GM20000 (cell line): ENCODE results near the gene ZFAND2A.

Experiments used
- DNase-seq: peaks from one replicate; pipeline ENCODE4 v3.0.0; 2012; ENCODE audit warnings: low spot score
- TF ChIP-seq, protein P1 (sequence below): IDR thresholded peaks from 2 replicates; pipeline ENCODE4 v1.5.1; 2012; ENCODE audit warnings: mild to moderate bottlenecking, control low read depth; ENCODE audit errors: extremely low read depth, missing control alignments

The ZFAND2A gene

DNA sequence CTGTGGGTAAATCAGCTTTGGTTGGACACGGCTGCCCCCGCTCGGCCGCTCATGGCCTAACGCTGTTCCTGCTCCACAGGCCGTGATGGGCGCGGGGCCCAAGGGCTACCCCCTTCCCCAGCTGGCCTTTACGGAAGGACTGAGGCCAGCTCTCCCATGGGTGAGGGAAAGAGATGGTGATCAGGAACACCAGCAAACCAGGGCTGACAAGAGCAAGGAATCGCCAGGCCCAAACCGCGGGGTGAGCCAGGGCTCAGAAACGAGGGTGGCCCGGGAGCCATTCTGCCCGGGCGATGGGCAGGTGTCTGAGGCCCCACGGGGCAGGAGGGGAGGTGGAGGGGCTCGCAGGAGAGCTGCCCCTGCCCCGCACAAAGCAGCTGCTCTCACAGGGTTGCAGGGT, 45.5 kb downstream of the ZFAND2A start:
- DNase-seq: no peak
- TF ChIP-seq, protein P1, sequence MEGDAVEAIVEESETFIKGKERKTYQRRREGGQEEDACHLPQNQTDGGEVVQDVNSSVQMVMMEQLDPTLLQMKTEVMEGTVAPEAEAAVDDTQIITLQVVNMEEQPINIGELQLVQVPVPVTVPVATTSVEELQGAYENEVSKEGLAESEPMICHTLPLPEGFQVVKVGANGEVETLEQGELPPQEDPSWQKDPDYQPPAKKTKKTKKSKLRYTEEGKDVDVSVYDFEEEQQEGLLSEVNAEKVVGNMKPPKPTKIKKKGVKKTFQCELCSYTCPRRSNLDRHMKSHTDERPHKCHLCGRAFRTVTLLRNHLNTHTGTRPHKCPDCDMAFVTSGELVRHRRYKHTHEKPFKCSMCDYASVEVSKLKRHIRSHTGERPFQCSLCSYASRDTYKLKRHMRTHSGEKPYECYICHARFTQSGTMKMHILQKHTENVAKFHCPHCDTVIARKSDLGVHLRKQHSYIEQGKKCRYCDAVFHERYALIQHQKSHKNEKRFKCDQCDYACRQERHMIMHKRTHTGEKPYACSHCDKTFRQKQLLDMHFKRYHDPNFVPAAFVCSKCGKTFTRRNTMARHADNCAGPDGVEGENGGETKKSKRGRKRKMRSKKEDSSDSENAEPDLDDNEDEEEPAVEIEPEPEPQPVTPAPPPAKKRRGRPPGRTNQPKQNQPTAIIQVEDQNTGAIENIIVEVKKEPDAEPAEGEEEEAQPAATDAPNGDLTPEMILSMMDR: no peak

DNA sequence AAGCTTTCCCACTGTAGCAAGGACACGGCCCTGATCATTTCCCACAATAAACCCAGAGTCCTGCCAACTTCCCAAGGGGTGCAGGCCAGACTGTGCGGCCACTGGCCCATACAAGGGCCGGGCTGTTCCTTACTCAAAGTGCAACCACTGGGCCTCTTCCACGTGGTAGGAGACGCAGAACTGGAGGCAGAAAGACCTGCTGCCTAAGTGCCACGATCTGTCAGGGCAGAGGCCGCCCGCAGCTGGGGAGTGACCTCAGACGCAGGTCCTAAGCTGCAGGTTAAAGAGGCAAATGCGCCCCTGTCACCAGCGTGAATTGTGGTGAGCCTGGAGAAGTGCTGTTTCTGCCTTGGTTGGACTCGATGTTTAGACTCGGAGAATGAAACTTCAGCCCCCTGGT, 45.9 kb downstream of the ZFAND2A start:
- TF ChIP-seq, protein P1: no peak
- DNase-seq: no peak

DNA sequence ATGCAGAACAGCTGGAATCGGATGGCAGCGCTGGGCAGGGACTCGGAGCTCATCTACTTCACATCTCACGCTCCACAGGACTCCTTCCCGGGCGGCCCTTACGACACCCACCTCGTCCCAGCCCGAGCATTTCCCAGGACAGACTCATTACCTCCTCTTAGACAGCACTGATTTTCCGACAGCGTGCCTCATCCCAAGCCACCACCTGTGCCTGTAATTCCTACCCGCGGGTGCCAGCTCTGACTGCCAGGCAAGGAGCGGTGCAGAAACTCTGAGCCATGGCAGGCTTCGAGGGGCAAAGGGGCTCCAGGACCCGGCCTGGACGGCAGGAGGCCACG, 46.5 kb downstream of the ZFAND2A start:
- TF ChIP-seq, protein P1: no peak

DNA sequence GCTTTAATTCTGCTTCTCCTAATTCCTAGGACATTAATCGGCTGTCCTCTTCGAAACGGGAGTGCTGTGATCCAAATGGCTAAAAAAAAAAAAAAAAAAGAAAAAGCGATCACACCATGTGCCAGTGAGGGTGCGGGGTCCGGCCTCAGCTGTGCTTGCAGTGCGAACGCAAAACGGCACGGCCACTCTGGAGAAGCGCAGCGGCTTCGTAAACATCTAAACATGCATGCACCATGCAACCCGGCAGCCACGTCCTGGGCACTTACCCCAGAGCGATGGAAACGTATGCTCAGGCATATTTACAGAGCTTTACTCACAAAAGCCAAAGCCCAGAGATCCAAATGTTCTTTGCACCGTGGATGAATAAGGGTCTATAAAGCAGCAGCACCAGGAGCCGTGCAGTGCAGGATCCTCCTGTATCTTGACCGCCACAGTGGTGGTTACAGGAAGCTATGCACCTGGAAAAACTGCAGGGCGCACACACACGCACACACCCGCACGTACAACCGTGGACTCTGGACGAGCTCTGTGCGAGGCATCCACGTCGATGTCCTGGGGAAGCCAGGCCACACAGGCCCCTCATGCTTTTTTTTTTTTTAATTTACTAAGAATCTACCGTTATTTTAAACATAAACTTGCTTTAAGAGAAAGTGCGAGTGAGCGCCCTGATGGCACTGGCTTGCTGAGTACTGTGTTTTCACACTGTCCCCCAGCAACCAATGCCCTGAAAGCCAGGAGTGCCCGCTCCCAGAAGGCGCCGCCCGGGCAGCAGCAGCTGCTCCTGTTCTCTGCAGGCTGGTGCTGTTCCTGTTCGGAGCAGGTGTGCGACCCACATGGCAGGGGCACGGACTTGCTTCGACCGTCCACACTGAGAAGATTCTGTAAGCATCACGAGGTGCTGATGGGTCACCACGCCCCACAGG, 47.1 kb downstream of the ZFAND2A start:
- TF ChIP-seq, protein P1: no peak
- no peak for DNase-seq

More for the DNA sequence above, 46.5 kb downstream of the ZFAND2A start:
- no peak for DNase-seq

DNA sequence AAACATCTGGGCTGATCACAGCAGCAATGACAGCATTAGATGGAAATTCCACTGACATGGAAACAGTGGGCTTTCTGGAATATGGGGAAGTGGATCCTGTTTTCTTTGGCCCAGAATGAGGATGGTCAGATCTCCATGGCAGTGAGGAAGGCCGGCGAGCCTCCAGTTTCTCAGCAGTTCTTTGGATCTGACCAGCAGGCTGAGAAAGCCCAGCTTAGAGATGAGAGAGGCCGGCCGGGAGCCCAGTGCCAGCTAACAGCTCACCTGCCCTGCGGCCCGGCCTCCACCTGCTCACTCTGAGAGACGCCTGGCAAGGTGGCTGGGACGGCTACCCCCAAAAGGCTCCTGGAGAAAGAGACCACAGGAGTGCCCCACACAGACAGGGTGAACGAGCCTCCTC, 47.9 kb downstream of the ZFAND2A start:
- TF ChIP-seq, protein P1: no peak
- no peak for DNase-seq

DNA sequence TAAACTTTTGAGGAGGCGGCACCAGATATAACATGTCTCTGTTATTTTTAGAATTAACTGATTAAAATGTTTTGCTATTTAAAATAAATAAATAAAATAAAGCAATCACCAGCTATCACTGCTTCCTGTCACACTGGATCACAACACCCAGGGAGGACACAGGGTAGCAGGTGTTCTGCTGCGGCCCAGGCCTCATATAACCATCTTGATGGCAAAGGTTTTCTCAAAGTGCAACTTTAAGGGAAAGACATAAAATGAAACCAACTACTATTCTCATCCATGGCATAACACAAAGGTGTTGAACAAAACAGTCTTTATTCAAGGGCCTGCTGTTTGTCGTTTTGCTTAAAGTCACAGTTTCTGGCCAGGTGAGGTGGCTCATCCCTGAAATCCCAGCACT, 48.8 kb downstream of the ZFAND2A start:
- TF ChIP-seq, protein P1: no peak
- DNase-seq: no peak

DNA sequence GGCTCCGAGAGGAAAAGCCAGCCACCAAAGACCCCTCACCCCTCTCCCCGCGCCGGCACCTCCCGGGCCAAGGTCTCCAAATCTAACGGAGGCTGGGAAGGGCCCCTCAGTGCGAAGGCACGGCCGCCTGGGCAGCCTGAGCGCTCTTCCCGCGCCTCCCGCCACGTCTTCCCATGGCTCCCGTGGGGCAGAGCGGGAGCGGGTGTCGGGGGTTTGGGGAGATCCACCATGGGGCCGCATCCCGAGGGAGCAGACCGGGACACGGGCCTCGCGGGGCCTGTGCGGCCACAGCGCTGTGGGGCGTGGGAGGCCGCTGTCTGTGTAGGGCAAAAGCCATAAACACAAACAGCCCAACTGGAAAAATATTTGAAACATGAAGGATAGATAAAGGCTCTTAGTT, 49.6 kb downstream of the ZFAND2A start:
- DNase-seq: no peak
- TF ChIP-seq, protein P1: no peak
